Glutamatergic neuron (in vitro differentiated cells): ENCODE measurements around the gene RAD51B. TPM values are rescaled to one million over a fixed set of nuclear protein-coding genes. Genes with fewer than 3 reads are reported as not detected.

Experiments used
- DNase-seq: peaks from one replicate; pipeline ENCODE4 v3.0.0; 2022
- H3K27ac Mint-ChIP-seq: one replicate; pipeline ENCODE4 v1.8.0; 2020; ENCODE audit warnings: mild to moderate bottlenecking, mixed read lengths, inconsistent platforms; ENCODE audit not compliant: unreplicated experiment
- H3K27me3 Mint-ChIP-seq: one replicate; pipeline ENCODE4 v1.8.0; 2020; ENCODE audit warnings: mild to moderate bottlenecking, moderate library complexity, mixed read lengths, inconsistent platforms; ENCODE audit not compliant: unreplicated experiment
- H3K36me3 Mint-ChIP-seq: one replicate; pipeline ENCODE4 v1.8.0; 2020; ENCODE audit warnings: mild to moderate bottlenecking, mixed read lengths, inconsistent platforms; ENCODE audit not compliant: unreplicated experiment
- H3K4me1 Mint-ChIP-seq: one replicate; pipeline ENCODE4 v1.8.0; 2020; ENCODE audit warnings: mild to moderate bottlenecking, low read depth, mixed read lengths, inconsistent platforms; ENCODE audit not compliant: unreplicated experiment
- H3K4me3 Mint-ChIP-seq: one replicate; pipeline ENCODE4 v1.8.0; 2020; ENCODE audit warnings: mild to moderate bottlenecking, mixed read lengths, inconsistent platforms; ENCODE audit not compliant: unreplicated experiment
- H3K9me3 Mint-ChIP-seq: one replicate; pipeline ENCODE4 v1.8.0; 2020; ENCODE audit warnings: mild to moderate bottlenecking, moderate library complexity, mixed read lengths, inconsistent platforms; ENCODE audit not compliant: unreplicated experiment
- CTCF ChIP-seq: fragments of 200-600 bp; sonication (generic); IDR thresholded peaks from one replicate; pipeline ENCODE4 v1.5.0; 2021; ENCODE audit not compliant: partially characterized antibody, unreplicated experiment
- total RNA-seq: library from RNA; stranded (reverse); fragmentation: NEBNext Ultra II Directional; extraction: Animal tissue kit (Norgen Biotek cat#: 25700); gene quantifications from one replicate; pipeline ENCODE4 v1.2.1, GENCODE V29; 2021; ENCODE audit not compliant: unreplicated experiment

The RAD51B gene
- total RNA-seq, 1 donor from 2014 or later = 9.7 TPM

GRCh38 chr14:68479247-68479646, 659.7 kb downstream of the RAD51B start:
- DNase-seq = no peak
- no peak overlapping the region for H3K27ac Mint-ChIP-seq
- H3K4me1 Mint-ChIP-seq = no peaks in the 10 kb centered on the region
- H3K36me3 Mint-ChIP-seq = no peaks in the 10 kb centered on the region
- no peaks in the 10 kb centered on the region for H3K9me3 Mint-ChIP-seq
- TF ChIP-seq CTCF = no peak
- H3K27me3 Mint-ChIP-seq = no peaks in the 10 kb centered on the region
- no peak overlapping the region for H3K4me3 Mint-ChIP-seq

GRCh38 chr14:68482018-68482417, 662.4 kb downstream of the RAD51B start:
- DNase-seq = no peak
- Mint-ChIP-seq H3K27me3 (no peaks in the 10 kb centered on the region), H3K4me1 (no peaks in the 10 kb centered on the region), H3K27ac (no peak overlapping the region), H3K4me3 (no peak overlapping the region), H3K9me3 (no peaks in the 10 kb centered on the region), H3K36me3 (no peaks in the 10 kb centered on the region)
- TF ChIP-seq CTCF = no peak

DNA sequence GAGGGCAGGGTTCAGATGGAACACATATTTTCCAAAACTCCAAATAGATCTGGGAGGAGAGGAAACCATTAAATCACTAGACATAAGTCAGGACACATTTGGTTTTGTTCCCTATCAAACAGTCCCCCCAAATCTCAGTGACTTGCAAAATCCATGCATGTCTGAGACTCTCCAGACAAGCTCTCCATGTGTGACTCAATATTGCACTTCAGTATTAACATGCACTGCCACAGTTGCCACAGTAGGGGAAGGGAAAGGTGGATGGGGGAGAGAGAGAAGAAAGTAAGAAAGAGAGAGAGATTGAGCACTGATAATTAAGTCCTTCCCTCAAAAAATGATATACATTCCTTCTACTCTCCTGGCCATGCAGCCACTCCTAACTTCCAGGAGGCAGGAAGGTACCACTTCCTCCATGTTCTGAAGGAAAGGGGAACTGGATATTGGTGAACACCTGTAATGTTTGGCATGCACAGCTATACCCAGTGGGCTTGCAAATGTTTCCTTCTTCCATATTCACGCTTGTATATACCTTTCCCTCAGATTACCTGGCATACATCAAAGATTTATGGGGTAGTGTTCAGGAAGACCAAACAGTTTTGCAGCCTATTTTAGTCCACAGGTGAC, 663.3 kb downstream of the RAD51B start:
- no peaks in the 10 kb centered on the region for H3K36me3 Mint-ChIP-seq

GRCh38 chr14:68486033-68486732, 666.6 kb downstream of the RAD51B start:
- Mint-ChIP-seq H3K9me3 (no peaks in the 10 kb centered on the region), H3K36me3 (no peaks in the 10 kb centered on the region), H3K4me1 (no peaks in the 10 kb centered on the region), H3K27me3 (peaks cover 2% of the 10 kb centered on the region), H3K4me3 (no peak overlapping the region), H3K27ac (no peak overlapping the region)
- no peak for DNase-seq
- no peak for TF ChIP-seq CTCF

More for the DNA sequence above, 663.3 kb downstream of the RAD51B start:
- Mint-ChIP-seq H3K9me3 (no peaks in the 10 kb centered on the region), H3K27me3 (peaks cover under 1% of the 10 kb centered on the region), H3K4me1 (no peaks in the 10 kb centered on the region), H3K27ac (no peak overlapping the region), H3K4me3 (no peak overlapping the region)
- DNase-seq = no peak
- TF ChIP-seq CTCF = no peak

- Mint-ChIP-seq H3K36me3 (no peaks in the 10 kb centered on the region), H3K27me3 (peaks cover 2% of the 10 kb centered on the region), H3K4me3 (no peak overlapping the region), H3K4me1 (no peaks in the 10 kb centered on the region), H3K27ac (no peak overlapping the region), H3K9me3 (no peaks in the 10 kb centered on the region)
- DNase-seq = no peak
- no peak for TF ChIP-seq CTCF
Observed at GRCh38 chr14:68486809-68487208, 667.2 kb downstream of the RAD51B start.
